NCI-H1105 treated with DMSO at 0.1 percent for 48 hours (cell line): ENCODE data around the gene MMD.

Experiments used
- DNase-seq: peaks from one replicate; lab custom pipeline; 2025; lab: John Stamatoyannopoulos, UW

MMD gene

GRCh38 chr17:55350825-55351205, 70.8 kb downstream of the MMD start:
- DNase-seq, result no peak

GRCh38 chr17:55348749-55349354, 72.8 kb downstream of the MMD start:
- peak; percentile 65 for DNase-seq

- DNase-seq, result no peak
These were observed 74.3 kb downstream of the MMD start for GRCh38 chr17:55347341-55347740.

- no peak for DNase-seq
These were observed 75.0 kb downstream of the MMD start for GRCh38 chr17:55346658-55347057.

- no peak for DNase-seq
These were observed 76.5 kb downstream of the MMD start for GRCh38 chr17:55345132-55345531.

GRCh38 chr17:55344514-55344997, 77.1 kb downstream of the MMD start:
- no peak for DNase-seq

GRCh38 chr17:55343900-55344513, 77.6 kb downstream of the MMD start:
- DNase-seq, result no peak

- DNase-seq, result no peak
These were observed 78.6 kb downstream of the MMD start for GRCh38 chr17:55342800-55343585.
